Measurements from ENCODE around the gene DPM3.

DPM3 gene

DNA sequence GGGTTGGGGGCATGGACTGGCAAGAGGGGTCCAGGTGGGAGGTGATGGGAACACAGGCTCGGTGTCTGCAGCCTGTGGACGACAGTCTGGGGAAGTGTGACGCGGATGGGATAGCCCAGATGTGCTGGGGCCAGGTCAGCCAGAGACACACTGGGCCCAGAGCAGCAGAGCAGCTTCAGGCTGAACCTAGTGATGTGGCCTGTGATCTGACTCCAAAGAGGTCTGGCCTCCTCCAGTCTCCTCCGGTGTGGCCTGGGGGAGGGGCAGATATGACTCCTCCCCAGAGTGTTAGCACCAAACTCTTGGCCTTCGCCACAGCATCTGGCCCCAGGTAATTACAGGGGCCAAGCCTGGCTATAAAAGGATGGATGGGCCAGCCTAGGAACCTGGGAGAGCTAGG lies 48.2 kb downstream of the DPM3 start:
- no peak for DNase-seq

DNA sequence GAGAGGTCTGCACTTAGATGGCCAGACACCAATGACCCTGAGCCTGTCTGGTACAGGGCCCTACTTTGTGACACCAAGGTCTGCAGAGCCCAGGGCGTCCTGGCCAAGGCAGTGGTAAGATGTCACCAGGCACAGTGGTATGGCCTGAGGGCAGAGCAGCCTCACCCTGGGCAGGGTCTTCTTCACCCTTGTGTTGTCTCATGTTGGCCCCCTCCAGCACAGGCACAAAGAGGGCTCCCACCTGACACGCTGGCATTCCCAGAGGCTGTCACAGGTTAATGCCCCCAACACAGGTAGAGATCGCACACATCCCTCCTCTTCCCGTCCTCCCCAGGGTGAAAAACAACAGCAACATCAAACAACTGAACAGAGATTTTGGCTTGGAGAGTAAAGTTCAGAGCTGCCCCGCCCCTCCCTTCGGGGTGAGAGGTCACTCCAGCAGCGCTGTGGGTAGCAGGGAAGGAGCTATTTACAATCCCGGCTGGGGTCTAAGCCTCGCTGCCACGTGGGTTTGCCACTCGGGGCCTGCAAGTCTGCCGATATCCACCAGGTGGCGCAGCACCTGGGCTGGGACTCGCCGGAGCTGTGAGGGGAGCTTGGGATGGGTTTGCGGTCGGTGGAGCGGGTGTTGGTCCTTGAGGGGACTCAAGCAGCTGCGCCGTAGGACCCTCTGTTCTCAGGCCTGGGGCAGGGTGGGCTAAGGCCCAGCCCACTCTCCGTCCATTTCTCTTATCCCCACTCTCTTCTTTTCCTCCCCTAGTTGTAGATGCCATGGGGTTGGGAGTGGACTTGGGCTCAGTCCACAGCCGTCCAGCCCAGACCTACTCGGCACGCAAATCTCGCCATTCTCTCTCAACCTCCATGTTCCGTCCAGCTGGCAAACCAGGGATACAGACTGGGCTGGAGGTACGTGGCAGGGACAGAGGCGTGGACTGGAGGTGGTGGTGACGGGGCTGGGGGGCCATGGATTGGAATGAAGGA lies 49.0 kb downstream of the DPM3 start:
- peak; percentile 77 for DNase-seq
